ENCODE results near the gene CMTM8.

Gene CMTM8

DNA sequence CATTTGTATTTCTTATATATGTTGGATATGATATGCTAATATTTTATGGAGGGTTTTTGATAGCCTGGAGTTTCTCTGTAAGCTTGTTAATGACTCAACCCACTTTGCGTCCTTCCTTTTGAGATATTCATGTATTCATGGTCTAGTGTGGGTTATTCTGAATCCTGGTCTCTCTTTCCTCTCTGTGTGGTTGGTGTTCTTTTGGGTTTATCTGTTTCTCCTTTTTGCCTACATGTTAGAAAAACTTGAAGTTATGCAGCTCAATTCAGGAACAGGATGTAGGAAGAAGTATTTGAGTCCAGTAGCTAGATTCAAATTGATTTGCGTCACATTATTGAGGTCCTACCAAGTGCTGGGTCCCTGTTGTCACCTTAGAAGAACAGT lies 181.3 kb downstream of the CMTM8 start:
- DNase-seq: no peak

Data from NCI-H1105 (cell line).